HG02759 (cell line): ENCODE measurements around the gene CCDC34.

Source experiments
- ATAC-seq: cut with Tn5 transposase; IDR thresholded peaks from one replicate; pipeline ENCODE4 v1.9.1; 2021; ENCODE audit warnings: mild to moderate bottlenecking, moderate library complexity; ENCODE audit not compliant: unreplicated experiment

CCDC34 gene

GRCh38 chr11:27292637-27293010 lies 70.4 kb downstream of the CCDC34 start:
- no peak for ATAC-seq

DNA sequence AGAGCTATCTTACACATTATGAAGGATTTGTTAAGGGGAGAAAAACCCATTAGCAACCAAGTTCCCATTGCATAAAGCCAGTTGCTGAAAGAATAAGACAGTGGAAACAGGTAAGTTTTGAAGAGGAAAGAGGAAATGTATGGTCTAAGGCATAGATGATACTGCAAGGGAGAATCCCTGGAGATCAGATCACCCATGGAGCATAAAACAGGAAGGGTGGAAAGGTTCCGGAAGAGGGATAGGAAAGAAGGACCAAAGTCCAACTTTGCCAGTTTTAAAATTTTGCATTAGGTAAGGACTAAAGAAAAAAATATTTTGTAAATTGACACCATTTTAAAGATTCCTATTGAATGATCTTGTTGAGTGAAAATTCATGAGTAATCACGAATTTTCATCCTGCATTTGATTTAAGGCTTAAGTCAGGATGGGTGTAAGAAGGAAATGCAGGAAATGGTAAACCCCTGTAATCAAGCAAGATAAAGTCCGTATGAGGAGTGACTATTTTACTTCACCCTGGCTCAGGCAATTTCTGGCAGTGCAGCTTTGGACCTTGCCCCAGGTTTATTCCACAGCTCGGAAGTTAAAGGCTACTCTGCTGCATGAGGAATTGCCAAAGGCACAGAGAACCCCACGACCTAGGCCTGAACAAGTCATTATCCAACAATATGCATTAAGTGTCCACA lies 70.9 kb downstream of the CCDC34 start:
- ATAC-seq = no peak

DNA sequence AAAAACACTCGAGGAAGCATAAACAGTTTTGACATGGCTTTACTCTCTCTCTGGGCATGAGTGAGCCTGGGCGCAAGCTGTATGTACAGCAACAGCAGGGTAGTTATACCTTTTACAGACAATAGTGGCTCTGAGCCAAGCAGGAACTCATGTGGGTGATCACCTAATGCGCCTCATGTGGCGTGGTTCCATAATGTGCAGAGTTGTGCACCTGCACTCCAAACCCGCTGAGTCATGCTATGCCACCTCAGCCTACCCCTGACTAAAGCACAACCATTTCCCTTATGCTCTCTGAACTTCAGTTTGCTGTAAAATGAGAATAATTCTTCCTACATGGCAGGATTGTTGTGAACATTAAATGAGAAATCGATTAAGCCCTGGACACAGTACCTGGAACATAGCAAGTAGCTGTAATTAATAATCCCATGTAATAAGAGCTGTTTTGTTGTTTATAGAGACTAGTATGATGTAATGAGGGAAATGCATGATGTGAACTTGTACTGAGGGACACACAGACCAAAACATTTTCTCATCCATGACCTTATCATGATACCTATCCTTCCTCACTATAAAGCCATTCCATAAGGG lies 71.6 kb downstream of the CCDC34 start:
- ATAC-seq = no peak

GRCh38 chr11:27290261-27291050 lies 72.6 kb downstream of the CCDC34 start:
- ATAC-seq = no peak
